ENCODE data around the gene DCAF12L2.
"Not testable (repeated sequence)": the region's sequence is repeated elsewhere in the genome, so short reads cannot be mapped to it uniquely, and the experiment has no call there.

DNA sequence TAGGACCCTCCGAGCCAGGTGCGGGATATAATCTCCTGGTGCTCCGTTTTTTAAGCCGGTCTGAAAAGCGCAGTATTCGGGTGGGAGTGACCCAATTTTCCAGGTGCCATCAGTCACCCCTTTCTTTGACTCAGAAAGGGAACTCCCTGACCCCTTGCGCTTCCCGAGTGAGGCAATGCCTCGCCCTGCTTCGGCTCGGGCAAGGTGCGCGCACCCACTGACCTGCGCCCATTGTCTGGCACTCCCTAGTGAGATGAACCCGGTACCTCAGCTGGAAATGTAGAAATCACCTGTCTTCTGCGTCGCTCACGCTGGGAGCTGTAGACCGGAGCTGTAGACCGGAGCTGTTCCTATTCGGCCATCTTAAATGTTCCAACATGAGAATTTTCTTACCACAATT, 24.8 kb upstream of the DCAF12L2 start:
- TF ChIP-seq, protein P1, sequence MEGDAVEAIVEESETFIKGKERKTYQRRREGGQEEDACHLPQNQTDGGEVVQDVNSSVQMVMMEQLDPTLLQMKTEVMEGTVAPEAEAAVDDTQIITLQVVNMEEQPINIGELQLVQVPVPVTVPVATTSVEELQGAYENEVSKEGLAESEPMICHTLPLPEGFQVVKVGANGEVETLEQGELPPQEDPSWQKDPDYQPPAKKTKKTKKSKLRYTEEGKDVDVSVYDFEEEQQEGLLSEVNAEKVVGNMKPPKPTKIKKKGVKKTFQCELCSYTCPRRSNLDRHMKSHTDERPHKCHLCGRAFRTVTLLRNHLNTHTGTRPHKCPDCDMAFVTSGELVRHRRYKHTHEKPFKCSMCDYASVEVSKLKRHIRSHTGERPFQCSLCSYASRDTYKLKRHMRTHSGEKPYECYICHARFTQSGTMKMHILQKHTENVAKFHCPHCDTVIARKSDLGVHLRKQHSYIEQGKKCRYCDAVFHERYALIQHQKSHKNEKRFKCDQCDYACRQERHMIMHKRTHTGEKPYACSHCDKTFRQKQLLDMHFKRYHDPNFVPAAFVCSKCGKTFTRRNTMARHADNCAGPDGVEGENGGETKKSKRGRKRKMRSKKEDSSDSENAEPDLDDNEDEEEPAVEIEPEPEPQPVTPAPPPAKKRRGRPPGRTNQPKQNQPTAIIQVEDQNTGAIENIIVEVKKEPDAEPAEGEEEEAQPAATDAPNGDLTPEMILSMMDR (conservative IDR thresholded peaks at IDR 0.05): not testable (repeated sequence)
- not testable (repeated sequence) for TF ChIP-seq EZH2 (IDR thresholded peaks at IDR 0.05; ENCODE audit: low read depth)
